Lung (tissue), 12 donors: ENCODE measurements around the gene DMTF1. TPM values are rescaled to one million over a fixed set of nuclear protein-coding genes. Genes with fewer than 3 reads are reported as not detected.

Experiments
- ATAC-seq: fragments of 200-7000 bp; cut with Tn5 transposase; one replicate; pipeline ENCODE4 v1.9.1; 2020; ENCODE audit warnings: moderate number of reproducible peaks; ENCODE audit not compliant: insufficient read depth, low FRiP score
- DNase-seq, 3 donors: peaks; one replicate each; pipeline ENCODE4 v3.0.0-alpha.2; 2013 to 2017
- H3K27ac ChIP-seq, 2 donors: one replicate each; pipeline ENCODE4 v1.5.1; 2013; ENCODE audit warnings: mild to moderate bottlenecking in 2 of 2, moderate library complexity in 2 of 2, control low read depth in 1 of 2, inconsistent platforms in 1 of 2, low read depth in 1 of 2, low read length in 1 of 2
- H3K27me3 ChIP-seq, 3 donors: one replicate each; pipeline ENCODE4 v1.5.1; 2013; ENCODE audit warnings: low read length in 2 of 3; ENCODE audit not compliant: control insufficient read depth in 3 of 3, insufficient read depth in 3 of 3
- H3K36me3 ChIP-seq, 4 donors: one replicate each; pipeline ENCODE4 v1.5.1; 2013; ENCODE audit warnings: low read length in 4 of 4, mild to moderate bottlenecking in 1 of 4, moderate library complexity in 1 of 4; ENCODE audit not compliant: control insufficient read depth in 4 of 4, insufficient read depth in 4 of 4
- H3K4me1 ChIP-seq, 5 donors: one replicate each; pipeline ENCODE4 v1.5.1; 2013; ENCODE audit warnings: low read length in 5 of 5, mild to moderate bottlenecking in 2 of 5, moderate library complexity in 1 of 5; ENCODE audit not compliant: control insufficient read depth in 5 of 5, insufficient read depth in 5 of 5
- H3K4me3 ChIP-seq: one replicate; pipeline ENCODE4 v1.5.1; 2013; ENCODE audit warnings: mild to moderate bottlenecking, control low read depth, moderate library complexity
- H3K9ac ChIP-seq, 2 donors: one replicate each; pipeline ENCODE4 v1.5.1; 2013; ENCODE audit warnings: low read length in 2 of 2, control low read depth in 1 of 2; ENCODE audit not compliant: insufficient read depth in 1 of 2
- H3K9me3 ChIP-seq, 4 donors: one replicate each; pipeline ENCODE4 v1.5.1; 2013; ENCODE audit warnings: low read length in 3 of 4, mild to moderate bottlenecking in 1 of 4, moderate library complexity in 1 of 4; ENCODE audit not compliant: control insufficient read depth in 4 of 4, insufficient read depth in 3 of 4
- CTCF ChIP-seq: IDR thresholded peaks from 2 replicates; pipeline ENCODE4 v1.5.1; 2012; ENCODE audit warnings: mild to moderate bottlenecking; ENCODE audit errors: control extremely low read depth, extremely low read depth
- WGBS, 2 donors: extraction: QIAGEN DNeasy Blood & Tissue Kit; methylation state at CpG; one replicate each; pipeline ENCODE4 v1.1.7; 2013; 5-methylcytosine and 5-hydroxymethylcytosine counted together
- polyA plus RNA-seq, 2 donors: library from polyadenylated mRNA; stranded (reverse); fragments of 200-250 nt; gene quantifications; one replicate each; pipeline ENCODE4 v1.2.1, GENCODE V29; 2013
- total RNA-seq, 2 donors: library from RNA; depleted of rRNA in 1 of 2; stranded (reverse); fragments of >200 nt in 1 of 2; gene quantifications; one replicate each; pipeline ENCODE4 v1.2.1, GENCODE V29; 2014 to 2021
- donor health status: control.
- donor health status: control.
- donor health status: Bipolar disorder and iron deficiency.
- donor health status: healthy.
- donor health status: DM: yes; HTN: yes; CAD: no.

DMTF1 gene
- total and polyA plus RNA-seq, 4 donors, result 24.3 to 254 (median 52.7) TPM

- DNase-seq (peak; percentile 85 to 91 (median 86)), ATAC-seq (peak; percentile 87)
- H3K36me3 ChIP-seq, result no peaks in the 10 kb centered on the region
- WGBS, 2 donors, result 1% methylated on average over 41 of the region's 41 CpGs
- peak within 1 kb of the TSS; percentile 96 for H3K4me3 ChIP-seq
- peak within 1 kb of the TSS; percentile 85 to 87 for H3K9ac ChIP-seq
- H3K27ac ChIP-seq, result peak within 1 kb of the TSS; percentile 51 to 98
- peaks cover 0 to 24% (median 7%) of the 10 kb centered on the region in 5 donors for H3K4me1 ChIP-seq
- H3K27me3 ChIP-seq, result peaks cover 0 to 15% (median 14%) of the 10 kb centered on the region in 3 donors
- H3K9me3 ChIP-seq, result no peaks in the 10 kb centered on the region
- TF ChIP-seq CTCF, result no peak
Measured at GRCh38 chr7:87219545-87220025, 67.3 kb downstream of the DMTF1 start, which contains the start of gene TMEM243. Gene TMEM243 (minus strand): TSS chr7:87219732. CDS start chr7:87219503, 229 bp downstream.

GRCh38 chr7:87220026-87220733, 67.9 kb downstream of the DMTF1 start:
- WGBS, 2 donors, result 0% methylated on average over 48 to 75 of the region's 75 CpGs

GRCh38 chr7:87220734-87221215, 68.5 kb downstream of the DMTF1 start:
- ATAC-seq (no peak), DNase-seq (peak; percentile 46 to 54 (median 47))
- peak overlapping the region; percentile 96 for H3K4me3 ChIP-seq
- no peak overlapping the region for H3K9ac ChIP-seq
- H3K27ac ChIP-seq, result peak overlapping the region in 1 of 2 donors; percentile 98
- WGBS, 2 donors, result 5 to 10% methylated on average over 17 of the region's 17 CpGs
- H3K9me3 ChIP-seq, result no peaks in the 10 kb centered on the region
- H3K27me3 ChIP-seq, result peaks cover 0 to 15% (median 14%) of the 10 kb centered on the region in 3 donors
- H3K36me3 ChIP-seq, result no peaks in the 10 kb centered on the region
- no peak for TF ChIP-seq CTCF
- peaks cover 0 to 24% (median 7%) of the 10 kb centered on the region in 5 donors for H3K4me1 ChIP-seq

More at GRCh38 chr7:87220026-87220733, 67.9 kb downstream of the DMTF1 start:
- H3K4me1 ChIP-seq, result peaks cover 0 to 24% (median 7%) of the 10 kb centered on the region in 5 donors
- peak; percentile 83 to 89 (median 88) for DNase-seq
- H3K27ac ChIP-seq, result peak overlapping the region; percentile 51 to 98
- peak overlapping the region; percentile 67 to 87 for H3K9ac ChIP-seq
- no peaks in the 10 kb centered on the region for H3K9me3 ChIP-seq
- TF ChIP-seq CTCF, result no peak
- H3K27me3 ChIP-seq, result peaks cover 0 to 15% (median 14%) of the 10 kb centered on the region in 3 donors
- peak overlapping the region; percentile 96 for H3K4me3 ChIP-seq
- no peaks in the 10 kb centered on the region for H3K36me3 ChIP-seq
- peak; percentile 81 for ATAC-seq
